HPDE6-E6E7 (cell line): Measurements from ENCODE around the gene OR2V2.

ENCODE experiments used
- DNase-seq: peaks from one replicate; pipeline ENCODE4 v3.0.0; 2011; ENCODE audit warnings: missing footprints; ENCODE audit errors: extremely low spot score

The OR2V2 gene

DNA sequence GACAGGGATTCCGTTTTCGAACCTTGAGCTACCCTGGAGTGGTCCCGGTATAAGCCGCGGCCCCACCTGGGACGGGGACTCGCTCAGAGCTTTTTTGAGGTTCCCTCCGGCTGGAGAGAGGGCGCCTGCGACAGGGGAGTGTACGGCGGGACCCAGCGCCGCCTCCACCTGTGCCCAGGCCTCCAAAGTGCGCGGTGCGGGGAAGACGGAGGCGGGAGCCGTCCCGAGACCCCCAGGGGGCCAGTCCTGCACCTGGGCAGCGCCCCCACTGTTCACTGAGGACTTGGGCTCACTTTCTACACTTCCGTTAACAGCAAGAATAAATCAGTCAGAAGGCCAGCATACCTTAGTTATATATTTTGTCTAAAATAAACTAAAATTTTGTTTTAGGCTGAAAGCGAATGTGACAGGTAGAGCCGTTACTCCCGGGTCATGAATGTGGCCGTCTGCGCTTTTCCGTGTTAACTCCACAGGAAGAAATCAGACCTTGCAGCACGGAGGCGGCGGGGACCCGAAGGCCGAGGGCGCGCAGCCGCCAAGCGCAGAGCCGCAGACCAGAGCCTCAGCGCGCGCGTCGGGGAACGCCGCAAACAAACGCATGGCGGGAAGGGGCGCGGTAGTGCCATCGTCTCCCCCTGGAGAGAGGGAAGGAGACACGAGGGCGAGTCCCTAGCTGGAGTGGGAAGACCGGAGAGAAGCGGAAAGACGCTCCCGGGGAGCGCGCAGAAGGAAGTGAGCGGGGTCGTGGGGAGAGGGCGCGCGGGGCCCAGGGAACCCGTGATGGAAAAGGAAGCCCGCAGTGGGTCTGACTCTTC, 43.5 kb downstream of the OR2V2 start:
- DNase-seq = no peak

DNA sequence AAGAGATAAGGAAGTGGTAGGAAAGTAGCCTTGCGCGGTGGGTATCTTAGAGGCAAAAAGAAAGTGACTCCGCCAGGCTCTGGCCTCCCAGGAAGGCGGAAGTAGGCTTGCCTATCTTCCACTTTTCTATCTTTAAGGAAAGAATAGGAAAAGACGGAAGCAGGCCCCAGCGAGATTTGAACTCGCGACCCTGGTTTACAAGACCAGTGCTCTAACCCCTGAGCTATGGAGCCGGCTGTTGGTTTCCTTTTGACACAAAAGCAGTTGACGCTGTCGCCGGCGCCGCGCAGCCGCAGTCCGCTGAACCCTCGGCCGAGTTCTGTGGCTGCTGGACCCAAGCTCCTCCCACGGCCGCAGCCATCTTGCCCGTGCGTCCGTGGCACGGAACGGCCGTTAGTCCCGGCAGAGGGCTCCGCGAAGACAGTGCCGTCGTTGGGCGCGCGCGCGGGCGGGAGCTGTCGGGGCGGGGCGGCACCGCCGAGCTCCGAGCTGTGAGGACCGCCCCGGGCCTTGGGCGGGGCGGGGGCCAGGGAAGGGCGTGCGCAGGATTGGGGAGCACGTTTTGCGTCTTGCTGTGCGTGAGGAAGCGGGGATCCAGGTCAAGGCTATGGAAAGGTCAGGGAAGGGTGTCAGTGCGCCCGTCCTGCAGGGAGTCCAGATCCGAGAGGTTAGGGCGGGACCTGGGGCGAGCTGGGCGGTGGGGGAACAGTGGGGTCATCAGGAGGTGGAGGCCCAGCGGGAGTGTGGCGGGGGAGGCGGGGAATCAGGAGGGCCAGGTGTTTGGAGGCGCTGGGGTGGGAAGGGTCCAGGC, 44.3 kb downstream of the OR2V2 start:
- no peak for DNase-seq

DNA sequence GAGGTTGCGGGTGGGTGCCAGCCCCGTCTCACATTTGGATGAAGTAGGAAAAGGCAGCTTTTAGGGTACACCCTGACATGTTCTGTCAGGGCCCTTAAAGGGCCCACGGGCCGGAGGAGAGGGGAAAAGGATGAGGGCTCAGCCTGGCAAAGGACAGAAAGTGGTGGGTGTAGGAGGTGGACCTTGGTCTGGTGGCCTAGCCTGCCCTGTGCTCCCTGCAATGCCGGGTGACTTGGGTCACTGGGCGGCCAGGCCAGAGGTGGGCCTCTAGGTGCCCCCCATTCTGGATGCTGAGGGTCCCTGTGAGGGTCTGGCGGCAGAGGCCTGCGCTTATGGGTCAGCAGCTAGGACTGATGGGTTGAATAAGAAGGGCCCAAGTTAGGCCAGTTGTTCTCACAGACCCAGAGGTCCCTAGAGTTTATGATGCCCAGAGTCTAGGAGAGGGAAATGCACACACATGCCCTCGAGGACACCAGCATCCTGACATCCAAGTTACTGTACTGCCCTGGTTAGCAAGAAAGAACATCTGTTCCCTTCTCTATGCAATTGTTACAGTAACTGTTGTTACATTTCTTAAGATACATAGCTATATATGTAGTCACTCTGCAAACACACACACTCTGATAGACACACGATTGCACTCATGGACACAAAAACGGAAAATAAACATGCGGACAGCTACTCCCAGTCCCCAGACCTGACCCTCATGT, 45.1 kb downstream of the OR2V2 start:
- no peak for DNase-seq

DNA sequence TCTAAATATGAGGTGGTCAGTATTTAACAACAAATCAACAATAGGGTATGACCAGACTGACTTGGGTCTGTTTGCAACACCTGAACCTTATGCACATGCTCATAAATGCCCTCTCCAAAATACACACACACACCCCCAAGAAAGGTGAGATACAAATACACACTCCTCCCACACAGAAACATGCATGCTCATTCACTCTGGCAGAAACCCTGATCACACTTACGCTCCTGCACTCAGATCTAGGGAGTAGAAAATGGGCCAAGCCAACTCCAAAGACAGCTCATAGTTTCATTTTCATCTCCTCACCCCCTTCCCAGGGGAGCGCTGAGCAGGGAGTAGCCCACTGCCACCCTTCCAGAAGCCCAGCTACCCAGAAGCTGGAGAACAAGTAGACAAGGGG, 46.3 kb downstream of the OR2V2 start:
- no peak for DNase-seq

DNA sequence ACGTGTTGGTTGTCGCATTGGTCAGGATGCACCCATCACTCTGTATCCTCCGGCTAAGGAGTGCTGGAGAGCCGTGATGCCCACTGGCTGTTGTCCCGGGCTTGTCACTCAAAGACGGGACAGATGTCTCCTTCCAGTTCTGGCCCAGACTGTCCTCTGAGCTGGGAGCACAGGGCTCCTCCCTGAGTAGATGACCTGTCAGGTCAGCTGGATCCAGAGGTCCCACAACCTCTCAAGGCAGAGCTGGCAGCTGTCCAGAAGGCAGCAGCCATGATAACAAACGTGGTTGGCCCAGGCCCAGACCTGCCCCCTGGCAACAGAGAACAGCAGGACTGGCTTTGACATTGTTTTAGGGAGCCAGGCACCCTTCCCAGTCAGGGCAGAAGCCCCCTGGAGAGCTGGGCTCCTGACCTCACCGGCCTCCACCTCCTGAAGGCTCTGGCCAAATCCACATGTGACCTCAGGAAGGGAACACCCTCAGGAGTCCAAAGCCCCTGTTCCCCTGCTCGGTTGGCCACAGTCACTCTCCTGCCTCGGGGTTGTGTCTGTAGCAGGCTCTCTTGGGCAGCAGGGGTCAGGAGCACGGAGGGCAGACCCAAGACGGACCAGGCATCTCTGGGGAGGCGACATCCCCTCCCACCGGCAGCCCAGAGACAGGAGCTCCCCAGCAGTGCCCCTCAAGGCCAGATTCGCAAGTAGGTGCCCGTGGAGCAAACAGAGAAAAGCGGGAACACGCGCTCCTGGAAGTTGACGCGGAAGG, 47.3 kb downstream of the OR2V2 start:
- DNase-seq = no peak

DNA sequence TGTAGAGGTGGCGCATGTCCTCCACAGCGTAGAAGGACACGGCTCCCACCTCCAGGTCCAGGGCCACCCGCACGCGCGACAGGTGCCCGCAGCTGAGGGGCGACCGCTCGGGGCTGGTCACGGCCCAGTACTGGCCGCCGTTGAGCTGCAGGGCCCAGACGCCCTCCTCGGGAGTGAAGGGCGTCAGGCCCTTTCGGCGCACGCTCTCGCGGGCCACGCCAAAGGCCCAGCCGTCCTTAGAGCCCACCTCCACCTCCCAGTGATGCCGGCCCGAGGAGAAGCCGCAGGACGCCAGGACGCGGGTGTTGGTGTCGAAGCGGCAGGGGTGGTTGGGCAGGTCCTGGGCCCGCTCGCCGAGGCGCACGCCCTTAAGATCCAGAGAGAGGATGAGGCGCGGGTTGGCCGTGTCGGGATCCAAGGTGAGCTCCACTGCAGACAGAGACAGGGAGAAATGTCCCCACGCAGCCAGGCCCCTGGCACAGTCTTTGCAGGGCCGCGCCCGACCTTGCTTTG, 47.9 kb downstream of the OR2V2 start:
- no peak for DNase-seq

DNA sequence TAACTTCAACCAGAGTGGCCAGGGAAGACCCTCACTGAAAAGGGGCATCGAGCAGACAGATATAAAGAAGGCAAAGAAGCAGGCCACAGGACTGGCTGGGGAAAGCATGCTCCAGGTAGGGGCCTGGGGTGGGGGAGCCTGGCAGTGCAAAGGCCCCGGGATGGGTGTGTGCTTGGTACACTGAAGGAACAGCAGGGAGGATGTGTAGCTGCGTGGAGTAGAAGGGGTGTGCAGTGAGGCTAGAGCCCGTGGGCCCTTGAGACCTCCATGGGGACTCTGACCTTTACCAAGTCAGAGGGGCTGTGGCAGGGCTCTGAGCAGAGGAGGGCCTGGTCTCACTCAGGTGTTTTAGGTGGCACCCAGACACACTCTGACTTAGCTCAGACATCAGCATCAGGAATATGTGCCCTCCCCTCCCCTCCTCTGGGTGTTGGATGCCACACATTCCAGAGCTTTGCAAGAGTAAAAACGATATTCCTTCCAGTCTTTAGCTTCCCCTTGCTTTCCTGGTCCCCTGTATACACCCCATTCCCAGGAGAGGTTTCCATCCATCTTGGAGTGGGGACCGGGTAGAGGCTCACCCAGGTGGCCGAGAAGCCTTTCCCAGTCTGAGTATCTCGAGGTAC, 50.1 kb downstream of the OR2V2 start:
- DNase-seq = no peak

DNA sequence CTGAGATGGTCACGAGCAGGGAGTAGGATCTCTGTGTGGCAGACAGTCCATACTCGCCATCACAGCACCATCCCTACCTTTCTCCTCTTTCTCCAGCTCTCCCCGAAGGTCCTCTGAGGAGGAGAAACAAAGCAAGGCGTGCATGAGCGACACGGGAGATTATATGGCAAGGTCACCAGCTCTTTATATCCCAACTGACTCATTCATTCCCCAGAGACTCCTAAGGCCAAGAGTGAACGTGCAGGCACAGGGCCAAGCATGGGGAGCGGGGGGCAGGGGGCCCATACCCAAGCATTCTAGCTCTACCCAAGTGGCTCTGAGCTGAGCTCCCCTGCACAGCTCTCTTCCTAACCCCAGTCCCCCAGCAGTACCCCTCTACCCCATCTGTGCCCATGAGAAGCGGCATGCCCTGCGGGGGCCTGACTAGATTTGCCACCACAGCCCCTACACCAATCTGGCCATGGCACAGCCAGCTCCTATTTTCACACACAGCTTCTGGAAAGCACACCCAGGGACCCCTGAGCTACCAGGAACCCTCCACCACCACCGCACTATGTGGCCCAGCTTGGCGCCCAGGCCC, 50.8 kb downstream of the OR2V2 start:
- no peak for DNase-seq

DNA sequence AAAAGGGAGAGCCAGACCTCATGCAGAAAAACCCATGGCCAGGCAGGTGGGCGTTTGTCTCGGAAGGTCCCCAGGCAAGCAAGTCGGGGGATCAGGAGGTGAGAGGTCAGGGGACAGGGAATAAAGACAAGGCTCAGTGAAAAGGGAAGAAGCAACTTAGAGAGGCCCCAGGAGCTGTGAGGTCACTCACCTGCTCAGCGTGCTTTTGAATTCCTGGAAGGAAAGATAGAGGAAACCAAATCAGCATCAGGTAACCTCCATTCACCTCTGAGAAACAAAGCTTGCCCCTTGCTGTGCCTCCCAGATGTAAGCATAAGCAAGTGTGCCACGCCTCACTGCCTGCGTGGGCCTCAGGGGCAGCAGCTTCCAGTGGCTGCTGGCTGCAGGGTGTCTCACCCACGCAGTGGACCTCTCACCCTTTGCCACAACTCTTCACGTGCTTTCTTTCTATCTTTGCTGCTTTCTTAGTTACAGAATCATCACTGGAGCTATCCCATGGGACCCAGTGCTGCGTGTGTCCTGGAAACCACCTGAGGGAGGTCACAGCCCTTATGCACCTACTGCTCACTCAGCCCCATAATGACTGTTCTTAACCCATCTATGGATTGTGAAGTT, 51.6 kb downstream of the OR2V2 start:
- no peak for DNase-seq

DNA sequence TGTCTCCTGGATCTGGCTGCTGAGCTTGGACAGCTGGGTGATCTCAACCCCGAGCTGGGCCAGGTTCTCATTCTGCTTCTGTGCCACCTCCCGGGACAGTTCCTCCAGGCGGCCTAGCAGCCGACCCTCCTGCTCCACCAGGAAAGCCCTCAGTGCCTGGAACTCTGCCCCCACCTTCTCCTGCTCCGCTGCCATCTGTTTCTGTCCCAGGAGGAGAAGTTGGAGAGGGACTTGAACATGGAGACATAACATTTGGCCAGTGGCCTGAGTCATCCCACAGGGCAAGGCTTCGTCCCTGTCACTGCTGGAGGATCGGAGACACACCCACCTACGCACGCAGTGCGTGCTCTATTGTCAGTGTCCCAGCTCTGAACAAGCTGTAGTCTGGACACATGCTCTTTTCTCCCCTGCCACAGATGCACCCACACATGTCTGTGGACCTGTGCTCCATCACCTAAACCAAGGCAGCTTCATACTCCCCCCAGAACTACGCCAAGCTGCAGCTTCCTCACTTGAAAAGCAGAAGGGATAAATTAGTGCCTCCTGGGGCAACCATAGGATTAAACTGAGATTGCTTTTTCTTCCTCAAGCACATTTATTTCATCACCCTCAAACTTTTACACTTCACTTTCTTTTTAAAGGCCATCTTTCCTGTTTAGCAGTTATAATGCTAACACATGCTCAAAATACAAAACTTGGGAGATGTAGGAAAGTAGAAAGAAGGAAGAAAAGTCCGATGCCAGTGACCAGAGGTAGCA, 52.7 kb downstream of the OR2V2 start:
- no peak for DNase-seq

DNA sequence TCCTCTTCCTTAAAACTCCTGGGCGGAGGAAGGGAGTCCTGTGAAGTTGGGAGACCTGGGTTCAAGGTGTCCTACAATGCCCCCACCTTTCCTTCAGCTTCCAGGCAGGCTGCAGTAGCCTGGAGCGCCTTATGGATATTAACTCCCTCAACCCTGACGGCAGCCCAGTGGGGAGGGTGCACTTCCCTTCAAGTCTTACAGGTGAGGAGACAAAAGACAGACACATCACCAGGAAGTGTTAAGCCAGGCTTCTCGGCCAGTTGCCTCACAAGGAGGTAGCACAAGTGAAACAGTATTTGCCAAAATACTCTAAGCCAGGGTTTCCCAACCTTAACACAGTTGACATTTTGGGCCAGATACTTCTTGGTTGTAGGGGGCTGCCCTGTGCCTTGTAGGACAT, 53.4 kb downstream of the OR2V2 start:
- no peak for DNase-seq

DNA sequence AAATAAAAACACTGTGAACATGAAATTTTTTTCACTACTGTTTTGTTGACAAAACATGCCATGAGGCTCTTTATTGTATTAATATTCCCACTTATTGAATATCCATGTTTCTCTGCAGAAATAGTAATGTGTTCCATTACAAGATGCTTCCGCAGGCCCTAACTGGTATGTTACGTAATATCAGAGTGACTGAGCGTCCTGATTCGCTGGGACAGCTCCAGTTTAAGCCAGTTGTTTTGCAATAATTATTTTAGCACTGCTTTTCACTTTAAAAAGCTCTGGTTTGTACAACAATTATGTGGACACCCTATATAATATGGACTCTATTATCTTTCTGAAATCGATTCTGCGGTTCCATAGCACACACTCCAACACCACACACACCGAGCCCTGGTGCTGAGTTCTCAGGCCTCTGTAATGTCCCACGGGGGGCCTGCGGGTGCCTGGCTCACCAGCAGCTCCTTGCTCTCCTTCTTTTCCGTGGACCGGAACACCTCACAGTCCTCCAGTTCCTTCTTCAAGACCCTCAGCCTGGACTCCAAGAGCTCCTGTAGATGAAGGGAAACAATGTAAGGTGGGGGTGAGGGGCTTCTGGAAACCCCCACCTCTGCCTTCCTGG, 55.8 kb downstream of the OR2V2 start:
- no peak for DNase-seq

DNA sequence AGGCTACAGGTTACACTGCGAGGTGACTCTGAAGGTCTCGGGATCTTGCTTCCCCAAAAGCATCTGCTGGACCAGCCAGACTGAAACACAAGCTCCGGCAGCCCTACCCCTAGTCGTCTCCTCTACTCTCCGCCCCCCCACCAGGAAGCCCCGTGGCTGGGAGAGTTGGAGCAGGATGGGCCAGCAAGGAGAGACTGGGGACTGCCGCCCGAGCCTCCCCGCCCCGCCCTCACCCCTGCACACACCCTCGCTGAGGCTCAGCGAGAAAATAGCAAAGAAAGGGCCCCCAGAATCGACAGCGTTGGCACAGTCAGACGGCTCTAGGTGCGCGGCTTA, 56.4 kb downstream of the OR2V2 start:
- DNase-seq = no peak

DNA sequence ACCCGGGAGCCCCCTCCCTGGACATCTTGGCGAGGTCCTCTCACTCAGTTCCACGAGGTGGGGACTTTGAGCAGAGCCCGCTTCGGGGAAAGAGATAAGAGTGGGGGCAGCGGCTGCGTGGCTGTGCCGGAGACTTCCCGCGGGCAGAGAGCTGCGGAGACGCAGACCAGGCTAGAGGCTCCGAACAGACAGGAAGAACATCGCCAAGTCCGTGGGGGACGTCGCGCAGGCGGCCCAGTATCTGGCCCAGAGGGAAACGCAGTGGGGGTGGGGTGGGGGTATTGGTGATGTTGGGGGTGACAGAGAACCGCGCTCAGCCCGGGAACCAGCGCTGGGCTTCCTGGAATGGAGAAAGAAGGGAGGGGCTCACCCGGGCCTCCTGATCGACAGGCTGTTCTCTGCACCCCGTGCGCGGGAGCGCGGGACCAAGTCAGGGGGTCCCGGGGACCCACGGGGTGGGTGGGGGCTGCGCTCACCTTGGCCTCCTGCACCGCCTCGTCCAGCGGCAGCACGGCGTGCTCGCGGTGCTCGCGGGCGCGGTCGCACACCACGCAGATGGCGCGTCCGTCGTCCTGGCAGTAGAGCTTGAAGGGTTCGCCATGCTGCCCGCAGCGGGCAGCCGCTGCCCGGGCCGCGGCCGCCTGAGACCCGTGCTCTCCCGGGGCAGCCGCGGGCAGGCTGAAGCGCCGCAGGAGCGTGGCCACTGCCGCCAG, 56.9 kb downstream of the OR2V2 start:
- no peak for DNase-seq

DNA sequence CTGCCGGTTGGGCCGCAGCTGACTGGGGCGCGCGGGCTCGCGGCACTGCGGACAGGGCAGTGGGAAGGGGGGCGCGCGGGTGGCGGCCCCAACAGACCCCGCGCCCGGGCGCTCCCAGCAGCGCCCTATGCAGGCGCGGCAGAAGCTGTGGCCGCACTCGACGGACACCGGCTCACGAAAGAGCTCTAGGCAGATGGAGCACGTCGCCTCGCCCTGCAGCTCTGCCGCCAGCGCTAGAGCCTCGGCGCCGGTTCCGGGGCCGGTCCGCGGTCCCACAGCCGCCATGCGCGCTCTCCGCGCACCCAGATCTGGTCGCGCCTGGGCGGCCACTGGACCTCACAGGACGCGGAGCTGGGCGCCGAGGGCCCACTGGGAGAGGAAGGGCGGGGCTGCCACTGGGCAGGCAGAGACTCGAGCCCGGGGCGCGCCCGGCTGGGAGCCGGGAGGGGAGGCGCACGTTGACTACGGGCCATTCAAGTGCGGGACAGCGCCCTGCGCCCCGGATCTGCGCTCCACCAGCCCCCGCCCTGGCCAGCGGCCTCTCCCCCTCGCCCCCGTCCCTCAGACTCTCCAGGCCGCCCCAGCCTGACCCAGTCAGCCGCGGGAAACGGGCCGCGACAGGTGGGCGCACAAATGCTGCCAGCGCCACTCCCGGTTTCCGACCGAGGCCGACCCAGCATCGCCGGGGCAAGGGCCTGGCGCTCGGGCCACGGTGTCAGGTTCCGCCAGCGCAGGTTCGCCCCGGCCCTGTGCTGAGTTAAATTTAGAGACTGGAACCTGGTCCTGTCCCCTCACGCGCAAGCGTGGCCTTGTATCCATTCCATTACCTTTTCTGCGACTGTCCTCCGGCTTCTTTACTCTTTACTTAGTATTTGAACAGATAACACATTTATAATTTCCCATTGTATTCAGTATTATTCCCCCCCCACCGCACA, 57.7 kb downstream of the OR2V2 start, which contains the start of gene TRIM7:
TRIM7 (minus strand) TSS at position 371 of the 935 bp plus-strand sequence; CDS start at position 285, 86 bp downstream.
- peak; percentile 49 for DNase-seq

DNA sequence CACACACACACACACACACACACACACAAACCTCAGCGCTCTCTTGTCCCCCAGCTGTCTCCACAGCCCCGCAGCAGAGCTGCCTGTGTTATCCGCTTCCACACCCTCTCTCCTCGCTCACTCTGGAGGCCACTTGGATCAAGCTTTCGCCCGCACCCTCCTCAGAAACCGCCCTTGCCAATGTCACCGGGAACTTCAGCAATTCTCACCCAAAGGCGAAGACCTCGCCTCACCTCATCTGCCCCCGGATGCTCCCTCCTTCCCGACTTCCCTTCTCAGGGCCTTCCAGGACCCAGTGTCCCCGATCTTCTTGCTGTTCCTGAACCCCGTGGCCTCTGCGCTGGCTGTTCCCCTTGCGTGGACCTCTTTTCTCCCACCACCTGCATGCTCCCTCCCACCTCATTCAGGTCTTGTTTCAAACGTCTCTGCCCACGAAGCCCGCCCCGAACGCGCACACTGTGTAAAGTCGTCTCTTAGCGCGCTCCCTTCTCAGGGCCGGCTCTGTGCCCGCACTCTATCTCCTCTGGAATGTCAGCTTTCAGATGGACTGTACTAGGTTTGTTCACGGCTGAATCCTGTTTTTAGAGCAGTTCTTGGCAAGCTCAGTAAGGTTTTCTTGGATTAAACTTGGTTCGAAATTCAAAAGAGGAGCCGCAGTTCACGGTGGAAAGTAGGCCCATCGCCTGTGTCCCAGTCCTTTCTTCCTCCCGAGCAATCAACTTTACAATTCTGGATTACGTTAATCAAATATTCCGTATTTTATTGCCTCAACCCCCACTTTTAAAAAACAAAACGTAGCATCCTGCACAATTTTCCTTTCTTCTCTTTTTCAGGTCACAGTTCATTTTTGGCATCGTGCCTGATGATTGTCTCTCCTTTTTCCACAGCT, 58.6 kb downstream of the OR2V2 start:
- no peak for DNase-seq
